Measurements from ENCODE around the gene GGA3. TPM values are rescaled to one million over a fixed set of nuclear protein-coding genes. Genes with fewer than 3 reads are reported as not detected.
A peak's percentile ranks its signal among the peaks of the same experiment; 100 is the strongest.

Gene GGA3
- total RNA-seq, 1 experiment from 2014 or later: 30.8 TPM

DNA sequence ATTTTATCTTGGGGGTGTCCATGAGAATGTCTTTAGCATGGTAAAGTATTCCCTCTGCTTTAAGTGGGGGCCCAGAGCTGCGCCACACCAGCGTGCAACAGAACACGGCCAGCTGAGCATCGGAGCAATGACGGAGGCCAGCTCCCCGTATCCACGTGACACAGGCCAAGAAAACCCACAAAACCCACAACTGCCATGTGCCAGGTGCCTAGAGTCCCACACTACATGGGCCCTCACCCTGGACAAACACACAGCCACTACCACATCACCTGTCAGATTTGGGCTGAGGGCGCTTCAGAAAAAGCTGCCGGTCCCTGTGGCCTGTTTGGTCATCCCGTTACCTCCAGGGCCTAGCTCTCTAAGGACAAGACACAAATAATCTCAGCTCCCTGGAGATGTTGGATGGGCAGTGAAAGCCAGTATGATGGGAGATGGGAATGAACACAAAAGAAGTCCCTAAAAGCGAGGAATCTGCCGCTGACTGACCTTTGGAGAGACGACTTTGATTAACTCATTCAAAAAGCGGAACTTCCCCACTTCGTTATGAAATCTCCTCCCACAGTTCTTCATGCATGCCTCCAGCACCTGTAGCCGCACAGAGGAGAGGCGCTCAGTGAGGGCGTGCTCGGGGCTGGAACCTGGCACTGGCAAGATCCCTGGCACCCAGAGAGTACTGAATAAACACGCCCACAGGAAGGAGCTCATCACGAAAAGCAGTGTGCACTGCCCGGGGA lies 17.1 kb downstream of the GGA3 start:
- no peak overlapping the region for H3K4me3 ChIP-seq (ENCODE audit: insufficient read depth, low read depth, low read length)
- H3K36me3 ChIP-seq (replicated peaks; ENCODE audit: control insufficient read depth, insufficient read depth, low read length): peaks cover 51% of the 10 kb centered on the region
- H3K27me3 ChIP-seq (ENCODE audit: control insufficient read depth, insufficient read depth, low read length): no peaks in the 10 kb centered on the region
- no peak for DNase-seq

- H3K36me3 ChIP-seq (replicated peaks; ENCODE audit: control insufficient read depth, insufficient read depth, low read length): peaks cover 62% of the 10 kb centered on the region
- no peak overlapping the region for H3K4me3 ChIP-seq (ENCODE audit: insufficient read depth, low read depth, low read length)
These were observed 18.9 kb downstream of the GGA3 start for GRCh38 chr17:75242461-75243042.

DNA sequence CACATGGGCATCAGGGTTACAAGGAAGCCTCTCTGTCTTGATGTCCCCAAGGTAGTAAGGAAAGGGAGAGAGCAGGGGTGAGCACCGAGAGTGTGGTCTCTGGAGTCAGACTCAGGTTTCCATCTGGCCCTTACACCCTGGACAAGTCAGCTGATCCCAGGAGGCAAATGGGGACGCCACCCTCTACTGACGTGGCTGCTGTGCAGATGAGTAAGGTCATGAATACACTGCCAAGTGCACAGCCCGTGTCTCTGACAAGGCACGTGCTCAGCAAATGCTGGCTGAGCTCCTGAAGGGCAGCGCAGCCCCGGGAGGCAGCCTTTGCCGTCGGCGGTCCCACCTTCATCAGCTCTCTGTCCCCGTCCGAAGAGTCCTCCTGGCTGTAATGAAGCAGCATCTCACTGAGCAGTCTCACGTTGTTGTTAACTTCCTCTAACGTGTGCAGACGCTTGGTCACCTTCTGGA lies 19.4 kb downstream of the GGA3 start:
- Histone ChIP-seq H3K36me3 (replicated peaks; ENCODE audit: control insufficient read depth, insufficient read depth, low read length) (peaks cover 67% of the 10 kb centered on the region), H3K4me3 (ENCODE audit: insufficient read depth, low read depth, low read length) (no peak overlapping the region), H3K27me3 (ENCODE audit: control insufficient read depth, insufficient read depth, low read length) (no peaks in the 10 kb centered on the region)
- peak; percentile 29 for DNase-seq

More at GRCh38 chr17:75242461-75243042, 18.9 kb downstream of the GGA3 start:
- H3K27me3 ChIP-seq (ENCODE audit: control insufficient read depth, insufficient read depth, low read length): no peaks in the 10 kb centered on the region
- peak; percentile 32 for DNase-seq

DNA sequence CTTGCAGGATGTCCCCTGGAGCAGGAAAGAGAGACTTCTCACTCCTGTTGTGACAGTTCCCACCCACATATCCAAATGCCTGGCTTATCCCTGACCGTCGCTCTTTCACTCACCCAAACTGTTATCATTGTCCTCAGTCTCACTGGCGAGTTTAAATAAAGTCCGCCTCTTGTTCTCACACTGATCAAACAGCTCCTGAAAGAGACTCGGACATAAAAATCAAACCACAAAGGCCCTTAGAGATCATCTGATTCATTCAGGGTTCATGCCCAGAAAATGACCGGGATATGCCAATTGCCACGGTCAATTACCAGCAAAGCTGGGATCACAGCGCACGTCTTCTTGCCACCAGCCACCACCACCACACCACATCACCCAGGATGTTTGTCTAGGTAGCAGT lies 19.9 kb downstream of the GGA3 start:
- DNase-seq: peak; percentile 26
- Histone ChIP-seq H3K27me3 (ENCODE audit: control insufficient read depth, insufficient read depth, low read length) (no peaks in the 10 kb centered on the region), H3K36me3 (replicated peaks; ENCODE audit: control insufficient read depth, insufficient read depth, low read length) (peaks cover 70% of the 10 kb centered on the region), H3K4me3 (ENCODE audit: insufficient read depth, low read depth, low read length) (no peak overlapping the region)

DNA sequence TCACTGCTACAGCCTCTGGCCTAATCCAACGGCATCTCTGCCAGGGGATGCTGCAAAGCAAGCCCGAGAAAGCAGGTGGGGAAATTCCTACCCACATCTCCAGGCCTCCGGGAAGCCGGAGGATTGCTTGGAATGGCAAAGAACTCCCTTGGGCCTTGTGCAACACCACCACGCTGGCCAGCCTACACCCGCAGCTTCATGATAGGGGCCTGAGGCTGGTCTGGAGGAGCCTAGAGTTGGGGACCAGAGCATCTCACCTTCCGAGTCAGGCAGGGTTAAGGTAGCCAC lies 20.3 kb downstream of the GGA3 start:
- H3K4me3 ChIP-seq (ENCODE audit: insufficient read depth, low read depth, low read length): no peak overlapping the region
- H3K27me3 ChIP-seq (ENCODE audit: control insufficient read depth, insufficient read depth, low read length): no peaks in the 10 kb centered on the region
- DNase-seq: no peak
- H3K36me3 ChIP-seq (replicated peaks; ENCODE audit: control insufficient read depth, insufficient read depth, low read length): peaks cover 69% of the 10 kb centered on the region

GRCh38 chr17:75240394-75241142 lies 20.8 kb downstream of the GGA3 start:
- Histone ChIP-seq H3K27me3 (ENCODE audit: control insufficient read depth, insufficient read depth, low read length) (no peaks in the 10 kb centered on the region), H3K4me3 (ENCODE audit: insufficient read depth, low read depth, low read length) (no peak overlapping the region), H3K36me3 (replicated peaks; ENCODE audit: control insufficient read depth, insufficient read depth, low read length) (peaks cover 65% of the 10 kb centered on the region)
- DNase-seq: peak; percentile 96

DNA sequence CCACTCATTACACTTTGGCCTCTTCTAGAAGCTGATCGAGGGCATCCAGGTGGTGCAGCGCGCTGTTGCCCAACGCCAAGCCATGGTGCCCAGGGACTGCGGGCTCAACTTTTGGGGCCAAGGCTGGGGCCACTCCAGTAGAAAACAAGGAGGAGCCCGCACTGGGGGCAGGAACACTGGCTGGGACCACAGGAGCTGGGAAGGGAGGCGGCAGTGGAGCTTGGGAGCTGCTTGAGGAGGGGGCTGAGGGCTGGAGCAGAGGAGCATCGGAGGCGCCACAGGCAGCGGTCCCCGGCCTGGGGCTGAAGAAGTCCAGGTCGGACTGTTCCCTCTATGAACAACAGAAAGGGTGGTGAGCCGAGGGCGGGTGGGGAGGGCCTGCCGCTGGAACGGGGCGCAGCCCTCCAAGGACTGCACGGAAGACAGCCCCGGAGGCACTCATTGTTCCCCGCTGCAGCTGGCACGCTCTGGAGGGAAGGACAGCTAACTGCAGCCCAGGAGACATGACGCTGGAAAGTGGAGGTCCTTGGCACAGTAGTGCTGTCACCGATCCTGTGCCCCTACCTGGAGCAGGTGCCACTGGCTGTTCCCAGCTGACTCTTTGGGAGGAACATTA lies 21.5 kb downstream of the GGA3 start:
- DNase-seq: no peak
- H3K27me3 ChIP-seq (ENCODE audit: control insufficient read depth, insufficient read depth, low read length): no peaks in the 10 kb centered on the region
- H3K4me3 ChIP-seq (ENCODE audit: insufficient read depth, low read depth, low read length): no peak overlapping the region
- peaks cover 66% of the 10 kb centered on the region for H3K36me3 ChIP-seq (replicated peaks; ENCODE audit: control insufficient read depth, insufficient read depth, low read length)

- Histone ChIP-seq H3K4me3 (ENCODE audit: insufficient read depth, low read depth, low read length) (no peak overlapping the region), H3K36me3 (replicated peaks; ENCODE audit: control insufficient read depth, insufficient read depth, low read length) (peaks cover 68% of the 10 kb centered on the region), H3K27me3 (ENCODE audit: control insufficient read depth, insufficient read depth, low read length) (no peaks in the 10 kb centered on the region)
- DNase-seq: no peak
These were observed 22.2 kb downstream of the GGA3 start for GRCh38 chr17:75239214-75239613.

- Histone ChIP-seq H3K27me3 (ENCODE audit: control insufficient read depth, insufficient read depth, low read length) (no peaks in the 10 kb centered on the region), H3K36me3 (replicated peaks; ENCODE audit: control insufficient read depth, insufficient read depth, low read length) (peaks cover 64% of the 10 kb centered on the region), H3K4me3 (ENCODE audit: insufficient read depth, low read depth, low read length) (no peak overlapping the region)
- DNase-seq: peak; percentile 92
These were observed 22.7 kb downstream of the GGA3 start for GRCh38 chr17:75238684-75239191.

- no peaks in the 10 kb centered on the region for H3K27me3 ChIP-seq (ENCODE audit: control insufficient read depth, insufficient read depth, low read length)
- DNase-seq: no peak
- no peak overlapping the region for H3K4me3 ChIP-seq (ENCODE audit: insufficient read depth, low read depth, low read length)
- peaks cover 58% of the 10 kb centered on the region for H3K36me3 ChIP-seq (replicated peaks; ENCODE audit: control insufficient read depth, insufficient read depth, low read length)
These were observed 23.3 kb downstream of the GGA3 start for GRCh38 chr17:75238020-75238580.

DNA sequence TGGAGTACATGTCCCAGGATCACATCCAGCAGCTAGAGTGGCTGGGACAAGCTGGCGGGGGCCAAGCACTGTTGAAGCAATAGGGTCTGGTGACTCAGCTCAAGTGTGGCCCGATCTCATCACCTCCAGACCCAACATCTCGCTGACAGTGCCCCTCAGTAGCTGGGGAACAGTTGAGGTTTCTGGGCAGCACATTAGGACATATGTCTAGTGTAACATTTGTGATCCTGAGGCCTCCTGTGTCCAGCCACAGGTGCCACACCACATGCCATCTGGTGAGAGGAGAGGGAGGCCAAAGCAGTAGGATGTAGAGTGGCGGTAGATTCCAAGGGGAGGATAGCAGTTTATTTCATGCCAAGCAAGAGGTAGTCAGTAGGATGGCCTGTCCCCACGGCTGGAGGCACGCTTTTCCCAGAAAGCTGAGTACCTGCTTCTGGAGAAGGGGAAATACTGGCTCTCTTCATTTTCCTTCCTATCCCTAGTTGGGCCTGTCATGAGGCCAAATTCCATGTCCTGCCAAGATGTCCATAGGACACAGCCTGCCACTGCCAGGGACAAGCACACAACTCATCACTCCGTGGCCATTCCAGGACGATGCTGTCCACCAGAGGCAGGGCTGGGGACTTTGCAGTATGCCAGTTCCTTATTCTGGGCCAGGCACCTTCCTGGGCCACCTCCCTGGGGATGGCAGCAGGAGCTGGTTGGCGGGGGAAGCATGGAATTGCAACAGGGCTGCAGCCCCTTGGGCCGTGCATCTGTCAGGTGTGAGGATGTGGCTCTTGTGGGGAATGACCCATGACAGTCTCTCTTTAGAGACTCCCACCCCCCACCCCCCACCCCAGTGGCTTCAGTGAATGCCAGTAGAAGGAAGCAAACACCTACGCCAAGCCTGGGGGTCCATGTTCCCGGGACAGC lies 24.0 kb downstream of the GGA3 start:
- DNase-seq: peak; percentile 22
- H3K27me3 ChIP-seq (ENCODE audit: control insufficient read depth, insufficient read depth, low read length): no peaks in the 10 kb centered on the region
- no peak overlapping the region for H3K4me3 ChIP-seq (ENCODE audit: insufficient read depth, low read depth, low read length)
- peaks cover 59% of the 10 kb centered on the region for H3K36me3 ChIP-seq (replicated peaks; ENCODE audit: control insufficient read depth, insufficient read depth, low read length)

DNA sequence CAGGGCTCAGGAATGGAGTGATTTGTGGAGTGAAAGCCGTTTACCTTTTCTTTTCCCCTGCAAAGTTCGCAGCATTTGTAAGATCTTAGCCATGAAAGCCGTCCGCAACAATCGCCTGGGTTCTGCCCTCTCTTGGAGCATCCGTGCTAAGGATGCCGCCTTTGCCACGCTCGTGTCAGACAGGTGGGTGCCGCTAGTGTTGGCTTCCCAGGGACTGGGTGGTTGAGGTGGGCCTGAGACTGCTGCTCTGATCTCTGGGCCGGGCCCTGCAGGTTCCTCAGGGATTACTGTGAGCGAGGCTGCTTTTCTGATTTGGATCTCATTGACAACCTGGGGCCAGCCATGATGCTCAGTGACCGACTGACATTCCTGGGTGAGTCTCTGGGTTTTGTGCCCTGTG lies 28.6 kb downstream of the GGA3 start:
- no peak for DNase-seq
- no peak overlapping the region for H3K4me3 ChIP-seq (ENCODE audit: insufficient read depth, low read depth, low read length)
- H3K36me3 ChIP-seq (replicated peaks; ENCODE audit: control insufficient read depth, insufficient read depth, low read length): peaks cover 60% of the 10 kb centered on the region
- no peaks in the 10 kb centered on the region for H3K27me3 ChIP-seq (ENCODE audit: control insufficient read depth, insufficient read depth, low read length)

DNA sequence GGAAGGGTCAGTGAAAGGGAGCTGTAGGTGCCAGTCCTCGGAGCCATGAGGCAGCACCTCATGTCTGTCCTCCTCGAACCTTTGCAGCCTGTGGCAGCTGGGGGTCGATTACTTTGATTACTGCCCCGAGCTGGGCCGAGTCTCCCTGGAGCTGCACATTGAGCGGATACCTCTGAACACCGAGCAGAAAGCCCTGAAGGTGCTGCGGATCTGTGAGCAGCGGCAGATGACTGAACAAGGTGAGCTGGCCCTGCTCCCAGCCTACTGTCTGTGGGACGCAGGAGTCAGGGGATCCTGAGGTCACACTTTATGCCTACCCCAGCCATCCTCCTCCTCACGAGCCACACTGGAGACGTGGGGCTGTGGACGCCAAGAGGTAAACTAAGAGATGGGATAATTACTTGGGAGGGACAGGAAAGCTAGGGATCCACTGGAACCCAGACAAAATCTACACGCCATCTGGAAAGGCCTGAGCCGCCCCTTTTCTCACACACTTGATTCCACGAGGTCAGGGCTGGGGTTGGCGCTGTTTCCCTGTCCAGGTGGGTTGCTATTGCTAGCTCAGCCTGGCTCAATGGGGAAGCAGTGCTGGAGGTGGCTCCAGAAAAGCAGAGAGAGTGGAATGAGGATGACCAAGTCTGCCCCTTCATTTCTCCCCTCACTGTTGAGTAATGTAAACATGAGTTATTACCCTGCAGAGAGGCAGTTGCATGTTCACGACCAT lies 29.5 kb downstream of the GGA3 start:
- peaks cover 54% of the 10 kb centered on the region for H3K36me3 ChIP-seq (replicated peaks; ENCODE audit: control insufficient read depth, insufficient read depth, low read length)
- no peak overlapping the region for H3K4me3 ChIP-seq (ENCODE audit: insufficient read depth, low read depth, low read length)
- no peaks in the 10 kb centered on the region for H3K27me3 ChIP-seq (ENCODE audit: control insufficient read depth, insufficient read depth, low read length)
- DNase-seq: no peak

Measured in H7 (cell line).